B cell (primary cell): Measurements from ENCODE around the gene RIPOR3. TPM values are rescaled to one million over a fixed set of nuclear protein-coding genes. Genes with fewer than 3 reads are reported as not detected.

ENCODE experiments used
- ATAC-seq: fragments of 200-7000 bp; cut with Tn5 transposase; one replicate; pipeline ENCODE4 v1.10.0; 2021; ENCODE audit warnings: low read depth, mild to moderate bottlenecking, moderate number of reproducible peaks, moderate library complexity
- CTCF ChIA-PET: fragments of 350-600 bp; sonication (Branson Sonifier 250); formaldehyde crosslinking; loops from one replicate; lab custom pipeline; 2021; ENCODE audit warnings: antibody characterized with exemption, inconsistent platforms; lab: Charles Lee
- POLR2A ChIA-PET: fragments of 350-600 bp; sonication (Branson Sonifier 250); formaldehyde crosslinking; loops from one replicate; lab custom pipeline; 2021; ENCODE audit warnings: antibody characterized with exemption; lab: Charles Lee
- DNase-seq: peaks from one replicate; pipeline ENCODE4 v3.0.0; 2013
- H2AFZ ChIP-seq: 2 replicates; pipeline ENCODE4 v1.6.1; 2012; ENCODE audit warnings: mild to moderate bottlenecking, low read depth, low read length; ENCODE audit not compliant: insufficient read depth, poor library complexity, severe bottlenecking
- H3K27ac ChIP-seq, 2 donors: 1 replicate in 1 of 2; 2 replicates in 1 of 2; pipeline ENCODE4 v1.5.1; 2012 to 2013; ENCODE audit warnings: low read length in 2 of 2, mild to moderate bottlenecking in 2 of 2, moderate library complexity in 1 of 2
- H3K27me3 ChIP-seq, 4 experiments: fragments of 200-600 bp in 1 of 4; sonication (generic) in 1 of 4; replicated peaks in 1 of 4; 1 replicate in 2 of 4; 2 replicates in 2 of 4; pipeline versions ENCODE4 v1.6.1 to v1.7.0; 2013 to 2016; ENCODE audit warnings: low read length in 3 of 4, mild to moderate bottlenecking in 2 of 4, mixed read lengths in 1 of 4, moderate library complexity in 1 of 4; ENCODE audit not compliant: insufficient read depth in 4 of 4, control insufficient read depth in 3 of 4; ENCODE audit errors: control extremely low read depth in 1 of 4
- H3K36me3 ChIP-seq, 2 experiments: replicated peaks in 1 of 2; 1 replicate in 1 of 2; 2 replicates in 1 of 2; pipeline versions ENCODE4 v1.6.1 to v1.7.1; 2013; ENCODE audit warnings: low read length in 1 of 2; ENCODE audit not compliant: insufficient read depth in 2 of 2, control insufficient read depth in 1 of 2; ENCODE audit errors: control extremely low read depth in 1 of 2, extremely low read depth in 1 of 2
- H3K4me1 ChIP-seq, 2 donors: fragments of 200-600 bp in 1 of 2; sonication (generic) in 1 of 2; 1 replicate in 1 of 2; 2 replicates in 1 of 2; pipeline versions ENCODE4 v1.5.1 to v1.6.1; 2013 to 2017; ENCODE audit warnings: low read length in 2 of 2; ENCODE audit not compliant: control insufficient read depth in 2 of 2, insufficient read depth in 2 of 2
- H3K4me2 ChIP-seq: replicated peaks from 2 replicates; pipeline ENCODE3; 2012; ENCODE audit warnings: mild to moderate bottlenecking, low read depth, low read length; ENCODE audit not compliant: poor library complexity, severe bottlenecking
- H3K4me3 ChIP-seq, 5 experiments: fragments of 200-600 bp in 1 of 5; sonication (generic) in 1 of 5; 1 replicate in 3 of 5; 2 replicates in 2 of 5; pipeline versions ENCODE4 v1.5.1 to v1.7.0; 2011 to 2016; ENCODE audit warnings: low read length in 4 of 5, mild to moderate bottlenecking in 4 of 5, low read depth in 2 of 5, control low read depth in 1 of 5, moderate library complexity in 1 of 5; ENCODE audit not compliant: insufficient read depth in 1 of 5; ENCODE audit errors: control extremely low read depth in 1 of 5, extremely low read depth in 1 of 5
- H3K79me2 ChIP-seq: fragments of 200-600 bp; sonication (generic); one replicate; pipeline ENCODE4 v1.6.0; 2016; ENCODE audit warnings: low read length; ENCODE audit not compliant: control insufficient read depth, insufficient read depth
- H3K9ac ChIP-seq: fragments of 200-600 bp; sonication (generic); 2 replicates; pipeline ENCODE4 v1.6.1; 2017; ENCODE audit warnings: mild to moderate bottlenecking, low read length, moderate library complexity
- H3K9me3 ChIP-seq, 3 donors: one replicate each; pipeline versions ENCODE4 v1.6.1 to v1.7.1; 2013; ENCODE audit warnings: low read length in 2 of 3; ENCODE audit not compliant: control insufficient read depth in 2 of 3, insufficient read depth in 1 of 3; ENCODE audit errors: control extremely low read depth in 1 of 3
- H4K20me1 ChIP-seq: 2 replicates; pipeline ENCODE4 v1.6.0; 2012; ENCODE audit warnings: mild to moderate bottlenecking, low read length; ENCODE audit not compliant: insufficient read depth, control insufficient read depth, poor library complexity, severe bottlenecking
- H3K27ac Mint-ChIP-seq: one replicate; pipeline ENCODE4 v1.8.0; 2021; ENCODE audit warnings: mixed read lengths
- H3K27me3 Mint-ChIP-seq: one replicate; pipeline ENCODE4 v1.8.0; 2021; ENCODE audit warnings: mixed read lengths
- H3K4me1 Mint-ChIP-seq: one replicate; pipeline ENCODE4 v1.8.0; 2021; ENCODE audit warnings: mixed read lengths
- H3K4me3 Mint-ChIP-seq: one replicate; pipeline ENCODE4 v1.8.0; 2021; ENCODE audit warnings: mixed read lengths
- H3K9me3 Mint-ChIP-seq: one replicate; pipeline ENCODE4 v1.8.0; 2022; ENCODE audit warnings: mixed read lengths; ENCODE audit not compliant: insufficient read depth
- EZH2 ChIP-seq: IDR thresholded peaks from 2 replicates; pipeline ENCODE4 v1.6.1; 2012; ENCODE audit warnings: borderline replicate concordance, low read depth, mild to moderate bottlenecking, moderate library complexity, low read length; ENCODE audit not compliant: insufficient read depth, poor library complexity, severe bottlenecking
- WGBS: methylation state at CpG from one replicate; pipeline ENCODE4 v1.1.5; 2013; ENCODE audit warnings: missing lambda C conversion rate; ENCODE audit not compliant: insufficient coverage; 5-methylcytosine and 5-hydroxymethylcytosine counted together
- intact Hi-C: fragments of 100-400 bp; cut with micrococcal nuclease; formaldehyde crosslinking; loops from one replicate; pipeline ENCODE4 v1.10.0; 2022
- polyA plus RNA-seq: library from polyadenylated mRNA; depleted of rRNA; stranded (reverse); fragments of >200 nt; gene quantifications from 2 replicates; pipeline ENCODE4 v1.2.3, GENCODE V29; 2012
- total RNA-seq, 2 donors: library from RNA; stranded (reverse); fragments of 120-200 nt in 1 of 2; gene quantifications; 1 replicate in 1 of 2; 2 replicates in 1 of 2; pipeline versions ENCODE4 v1.2.3 to v1.2.4, GENCODE V29; 2013 to 2022
- TF ChIP-seq, protein P1 (sequence below): fragments of 200-600 bp; IDR thresholded peaks from one replicate; pipeline ENCODE4 v1.8.0; 2022; ENCODE audit warnings: antibody characterized with exemption, mild to moderate bottlenecking

Gene RIPOR3
- total and polyA plus RNA-seq, 2 donors (not counting 1 experiment from before 2014, with no cell fraction given): 0.09 to 0.27 TPM

DNA sequence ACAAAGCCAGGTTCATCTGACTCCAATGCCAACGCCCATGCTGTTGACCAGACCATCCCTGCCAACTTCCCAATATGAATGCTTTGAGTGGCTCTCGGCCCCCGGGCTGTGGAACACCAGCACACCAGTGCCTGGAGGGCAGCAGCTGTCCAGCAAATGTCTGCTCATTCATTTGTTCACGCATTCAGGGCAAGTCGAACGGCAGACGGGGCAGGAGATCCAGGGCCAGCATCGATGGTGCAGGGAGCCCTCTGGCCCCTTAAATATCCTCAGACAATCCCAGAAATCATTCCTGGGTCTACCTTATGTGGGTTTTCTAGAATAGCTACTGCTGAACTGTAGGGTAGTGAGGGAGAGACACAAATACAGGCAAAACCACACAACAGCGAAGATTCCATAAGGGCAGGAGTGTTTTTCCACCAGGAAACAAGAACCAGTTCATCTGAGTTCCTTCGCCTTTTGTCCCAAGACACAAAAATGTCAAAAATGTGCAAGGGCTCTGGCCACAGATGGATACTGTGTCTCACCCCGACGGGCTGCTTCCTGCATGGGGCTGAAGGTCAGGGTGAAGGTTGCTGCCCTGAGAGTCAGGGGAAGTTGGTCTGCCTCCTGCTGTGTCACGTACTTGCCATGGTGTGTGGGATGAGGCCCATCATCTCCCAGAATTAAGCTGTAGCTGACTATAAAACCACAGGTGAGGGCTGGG is 15.5 kb downstream of the RIPOR3 start:
- H3K27ac Mint-ChIP-seq: no peak overlapping the region
- H2AFZ ChIP-seq: no peak overlapping the region
- no peaks in the 10 kb centered on the region for H3K9me3 ChIP-seq
- H3K4me3 ChIP-seq: no peak overlapping the region
- H3K27ac ChIP-seq: no peak overlapping the region
- TF ChIP-seq EZH2: no peak
- TF ChIP-seq, protein P1, sequence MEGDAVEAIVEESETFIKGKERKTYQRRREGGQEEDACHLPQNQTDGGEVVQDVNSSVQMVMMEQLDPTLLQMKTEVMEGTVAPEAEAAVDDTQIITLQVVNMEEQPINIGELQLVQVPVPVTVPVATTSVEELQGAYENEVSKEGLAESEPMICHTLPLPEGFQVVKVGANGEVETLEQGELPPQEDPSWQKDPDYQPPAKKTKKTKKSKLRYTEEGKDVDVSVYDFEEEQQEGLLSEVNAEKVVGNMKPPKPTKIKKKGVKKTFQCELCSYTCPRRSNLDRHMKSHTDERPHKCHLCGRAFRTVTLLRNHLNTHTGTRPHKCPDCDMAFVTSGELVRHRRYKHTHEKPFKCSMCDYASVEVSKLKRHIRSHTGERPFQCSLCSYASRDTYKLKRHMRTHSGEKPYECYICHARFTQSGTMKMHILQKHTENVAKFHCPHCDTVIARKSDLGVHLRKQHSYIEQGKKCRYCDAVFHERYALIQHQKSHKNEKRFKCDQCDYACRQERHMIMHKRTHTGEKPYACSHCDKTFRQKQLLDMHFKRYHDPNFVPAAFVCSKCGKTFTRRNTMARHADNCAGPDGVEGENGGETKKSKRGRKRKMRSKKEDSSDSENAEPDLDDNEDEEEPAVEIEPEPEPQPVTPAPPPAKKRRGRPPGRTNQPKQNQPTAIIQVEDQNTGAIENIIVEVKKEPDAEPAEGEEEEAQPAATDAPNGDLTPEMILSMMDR: no peak
- WGBS: 71% methylated on average over 9 of the region's 13 CpGs
- no peaks in the 10 kb centered on the region for H3K27me3 ChIP-seq
- H3K36me3 ChIP-seq: no peaks in the 10 kb centered on the region
- ATAC-seq: no peak
- H3K9me3 Mint-ChIP-seq: no peaks in the 10 kb centered on the region
- intact Hi-C loops: no loop called here
- POLR2A ChIA-PET: no interaction called here
- no peak overlapping the region for H3K4me3 Mint-ChIP-seq
- CTCF ChIA-PET: interaction anchor here (1.0 kb wide), 1 partner anchor 74 kb away, joined by 6 read pairs; no protein-coding TSS in a partner anchor
- no peaks in the 10 kb centered on the region for H4K20me1 ChIP-seq
- H3K4me2 ChIP-seq: no peak overlapping the region
- no peaks in the 10 kb centered on the region for H3K4me1 ChIP-seq
- peaks cover 14% of the 10 kb centered on the region for H3K27me3 Mint-ChIP-seq
- no peak for DNase-seq
- H3K4me1 Mint-ChIP-seq: no peaks in the 10 kb centered on the region
- no peak overlapping the region for H3K9ac ChIP-seq
- H3K79me2 ChIP-seq: no peaks in the 10 kb centered on the region

DNA sequence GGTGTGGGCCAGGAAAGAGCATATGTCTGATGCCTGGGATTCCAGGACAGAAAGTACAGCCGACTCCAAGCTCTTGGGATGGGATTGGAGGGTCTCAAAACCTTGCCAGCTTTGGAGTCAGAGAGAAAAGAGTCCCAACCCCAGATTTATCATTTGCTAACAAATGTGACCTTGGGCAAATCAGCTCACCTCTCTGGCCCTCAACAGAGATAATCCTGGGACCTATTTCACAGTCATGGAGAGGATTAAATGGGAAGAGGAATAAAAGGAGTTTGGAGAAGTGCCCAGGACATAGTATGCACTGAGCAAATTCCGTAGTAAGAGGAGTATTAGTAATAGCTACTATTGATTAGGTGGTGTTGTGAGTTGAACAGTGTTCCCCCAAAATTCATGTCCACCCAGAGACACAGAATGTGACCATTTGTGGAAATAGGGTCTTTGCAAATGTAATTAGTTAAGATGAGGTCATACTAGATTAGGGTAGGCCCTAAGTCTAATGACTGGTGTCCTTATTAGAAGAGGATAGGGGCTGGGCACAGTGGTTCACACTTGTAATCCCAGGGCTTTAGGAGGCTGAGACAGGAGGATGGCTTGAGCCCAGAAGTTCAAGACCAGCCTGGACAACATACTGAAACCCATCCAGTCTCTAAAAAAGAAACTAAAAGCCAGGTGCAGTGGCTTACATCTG is 17.1 kb downstream of the RIPOR3 start:
- Histone ChIP-seq H3K27ac (no peak overlapping the region), H3K27me3 (no peaks in the 10 kb centered on the region), H4K20me1 (no peaks in the 10 kb centered on the region), H3K4me3 (no peak overlapping the region), H3K4me2 (no peak overlapping the region), H3K79me2 (no peaks in the 10 kb centered on the region), H3K9ac (no peak overlapping the region), H3K36me3 (no peaks in the 10 kb centered on the region), H3K9me3 (no peaks in the 10 kb centered on the region), H2AFZ (no peak overlapping the region), H3K4me1 (no peaks in the 10 kb centered on the region)
- 0% methylated on average over 1 of the region's 2 CpGs for WGBS
- Mint-ChIP-seq H3K9me3 (no peaks in the 10 kb centered on the region), H3K4me3 (no peak overlapping the region), H3K27me3 (peaks cover 12% of the 10 kb centered on the region), H3K27ac (no peak overlapping the region), H3K4me1 (no peaks in the 10 kb centered on the region)
- TF ChIP-seq, protein P1: no peak
- TF ChIP-seq EZH2: no peak
- ChIA-PET POLR2A (no interaction called here), CTCF (interaction anchor here (0.5 kb wide), 1 partner anchor 773 kb away, joined by 3 read pairs; no protein-coding TSS in a partner anchor)
- ATAC-seq (no peak), DNase-seq (no peak)
- intact Hi-C loops: no loop called here
